RWPE2 (cell line): ENCODE results near the gene CMIP.
A peak's percentile ranks its signal among the peaks of the same experiment; 100 is the strongest.

ENCODE experiments used
- ATAC-seq: fragments of 200-7000 bp; cut with Tn5 transposase; 3 replicates; pipeline ENCODE4 v1.9.1; 2021; ENCODE audit warnings: low read depth
- DNase-seq: peaks from one replicate; pipeline ENCODE4 v3.0.0-alpha.2; 2020; ENCODE audit warnings: low spot score
- H3K27ac ChIP-seq: fragments of 450-650 bp; 2 replicates; pipeline ENCODE4 v1.5.1; 2017; ENCODE audit warnings: mild to moderate bottlenecking; ENCODE audit not compliant: poor library complexity, severe bottlenecking
- H3K27me3 ChIP-seq: fragments of 250-450 bp; sonication (Bioruptor Pico); 2 replicates; pipeline ENCODE4 v1.5.1; 2021; ENCODE audit warnings: mild to moderate bottlenecking, moderate library complexity; ENCODE audit not compliant: insufficient read depth, poor library complexity, severe bottlenecking
- H3K36me3 ChIP-seq: fragments of 250-450 bp; sonication (Bioruptor Pico); 2 replicates; pipeline ENCODE4 v1.5.1; 2020; ENCODE audit warnings: low read depth, mild to moderate bottlenecking, moderate library complexity
- H3K4me1 ChIP-seq: fragments of 250-450 bp; sonication (Bioruptor Pico); 2 replicates; pipeline ENCODE4 v1.5.1; 2021; ENCODE audit warnings: mild to moderate bottlenecking, moderate library complexity; ENCODE audit not compliant: insufficient read depth, poor library complexity, severe bottlenecking
- H3K4me3 ChIP-seq: fragments of 250-450 bp; sonication (Bioruptor Pico); 2 replicates; pipeline ENCODE4 v1.5.1; 2021; ENCODE audit warnings: mild to moderate bottlenecking, moderate library complexity; ENCODE audit not compliant: severe bottlenecking
- H3K9me3 ChIP-seq: fragments of 250-450 bp; sonication (Bioruptor Pico); 2 replicates; pipeline ENCODE4 v1.5.1; 2021; ENCODE audit warnings: mild to moderate bottlenecking, moderate library complexity; ENCODE audit not compliant: severe bottlenecking
- CTCF ChIP-seq: fragments of 450-650 bp; IDR thresholded peaks from one replicate; pipeline ENCODE4 v1.5.1; 2017; ENCODE audit warnings: mild to moderate bottlenecking, moderate library complexity; ENCODE audit not compliant: poor library complexity, severe bottlenecking

CMIP gene

GRCh38 chr16:81444448-81445121 lies at the start of gene CMIP:
Gene CMIP (plus strand): TSS chr16:81444808.
- H3K4me3 ChIP-seq, result peak within 1 kb of the TSS; percentile 60
- peak within 1 kb of the TSS; percentile 88 for H3K27ac ChIP-seq
- H3K9me3 ChIP-seq, result no peaks in the 10 kb centered on the region
- ATAC-seq (peak; percentile 41), DNase-seq (peak; percentile 84)
- peaks cover 8% of the 10 kb centered on the region for H3K36me3 ChIP-seq
- H3K4me1 ChIP-seq, result peaks cover 16% of the 10 kb centered on the region
- H3K27me3 ChIP-seq, result no peaks in the 10 kb centered on the region
- no peak for TF ChIP-seq CTCF

DNA sequence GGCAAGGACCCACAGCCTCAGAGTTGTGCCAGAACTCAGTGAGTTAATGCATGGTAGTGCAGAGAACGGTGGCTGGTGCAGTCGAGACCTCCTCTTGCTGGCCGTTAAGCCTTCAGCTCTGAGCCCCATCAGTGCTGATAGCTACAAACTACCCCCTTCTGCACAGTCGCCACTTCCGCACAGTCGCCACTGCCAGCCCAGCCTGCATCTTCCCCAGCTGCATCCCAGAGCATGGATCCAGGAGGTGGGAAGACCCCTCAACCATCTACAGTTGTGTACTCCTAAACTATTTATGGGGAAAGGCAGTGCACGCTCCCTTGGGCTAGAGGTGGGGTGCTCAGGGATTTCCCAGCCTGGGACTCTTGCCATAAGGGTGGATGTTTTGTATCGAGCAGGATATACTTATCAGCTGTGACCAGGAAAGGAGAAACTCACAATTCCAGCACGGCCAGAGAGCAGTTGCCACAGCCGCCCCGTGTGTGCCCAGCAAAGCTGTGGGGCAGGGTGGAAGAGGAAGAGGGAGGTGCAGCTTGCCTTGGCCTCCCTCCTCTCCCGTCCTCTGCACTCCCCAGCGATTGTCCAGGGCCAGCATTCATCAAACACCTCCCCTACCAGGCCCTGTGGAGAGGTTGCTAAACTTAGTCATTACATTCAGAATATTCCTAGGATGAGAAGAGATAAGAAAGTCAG lies 49.5 kb upstream of the CMIP start:
- Histone ChIP-seq H3K4me3 (no peak overlapping the region), H3K27me3 (no peaks in the 10 kb centered on the region), H3K9me3 (peaks cover 2% of the 10 kb centered on the region), H3K4me1 (no peaks in the 10 kb centered on the region), H3K36me3 (peaks cover 5% of the 10 kb centered on the region), H3K27ac (no peak overlapping the region)
- DNase-seq, result no peak
- no peak for TF ChIP-seq CTCF
- no peak; the same call in 2 of the 3 replicates for ATAC-seq

- peaks cover 4% of the 10 kb centered on the region for H3K9me3 ChIP-seq
- no peak for TF ChIP-seq CTCF
Measured at GRCh38 chr16:81397058-81397878, 47.3 kb upstream of the CMIP start.

GRCh38 chr16:81397879-81398520 lies 46.6 kb upstream of the CMIP start:
- Histone ChIP-seq H3K9me3 (peaks cover 4% of the 10 kb centered on the region), H3K4me3 (no peak overlapping the region), H3K36me3 (no peaks in the 10 kb centered on the region), H3K4me1 (peaks cover 11% of the 10 kb centered on the region), H3K27me3 (no peaks in the 10 kb centered on the region), H3K27ac (no peak overlapping the region)
- DNase-seq (peak; percentile 4), ATAC-seq (no peak)
- TF ChIP-seq CTCF, result no peak

More at GRCh38 chr16:81397058-81397878, 47.3 kb upstream of the CMIP start:
- DNase-seq, result peak; percentile 54
- no peak for ATAC-seq
- Histone ChIP-seq H3K4me1 (peaks cover 11% of the 10 kb centered on the region), H3K4me3 (no peak overlapping the region), H3K27me3 (no peaks in the 10 kb centered on the region), H3K36me3 (no peaks in the 10 kb centered on the region), H3K27ac (no peak overlapping the region)
